HEK293 (cell line): ENCODE measurements around the gene ABCG4.
"Not testable (repeated sequence)": the region's sequence is repeated elsewhere in the genome, so short reads cannot be mapped to it uniquely, and the experiment has no call there.

Source experiments
- CTCF ChIA-PET: fragments of 350-600 bp; formaldehyde crosslinking; extraction: SDS; loops from one replicate; lab custom pipeline; 2021; ENCODE audit warnings: antibody characterized with exemption; lab: Yijun Ruan, JAX
- POLR2A ChIA-PET: fragments of 300-600 bp; formaldehyde crosslinking; extraction: SDS; loops from one replicate; lab custom pipeline; 2020; ENCODE audit warnings: antibody characterized with exemption, inconsistent platforms; lab: Yijun Ruan, JAX
- H3K27ac ChIP-seq: fragments of 200-500 bp; sonication (Bioruptor generic); 2 replicates; pipeline ENCODE4 v1.5.1; 2014; ENCODE audit warnings: low read depth, low read length, control low read depth, inconsistent platforms; ENCODE audit errors: extremely low read depth
- H3K36me3 ChIP-seq, 2 experiments: fragments of 200-500 bp in 1 of 2; sonication (Bioruptor generic) in 1 of 2; 1 replicate in 1 of 2; 2 replicates in 1 of 2; pipeline ENCODE4 v1.5.1; 2014 to 2017; ENCODE audit warnings: inconsistent platforms in 2 of 2, low read length in 2 of 2; ENCODE audit not compliant: control insufficient read depth in 2 of 2, insufficient read depth in 1 of 2
- H3K4me1 ChIP-seq: fragments of 200-500 bp; sonication (Bioruptor generic); 2 replicates; pipeline ENCODE4 v1.5.1; 2014; ENCODE audit warnings: mild to moderate bottlenecking, low read length, inconsistent platforms; ENCODE audit not compliant: control insufficient read depth, insufficient read depth
- H3K4me3 ChIP-seq: 2 replicates; pipeline ENCODE4 v1.5.1; 2011; ENCODE audit warnings: low read depth, mild to moderate bottlenecking, control low read depth, low read length, moderate library complexity
- H3K9me3 ChIP-seq: fragments of 200-500 bp; sonication (Bioruptor generic); 2 replicates; pipeline ENCODE4 v1.5.1; 2014; ENCODE audit warnings: low read depth, low read length, inconsistent platforms; ENCODE audit not compliant: control insufficient read depth, insufficient read depth
- BCL6B ChIP-seq: fragments of 450-650 bp; formaldehyde crosslinking; IDR thresholded peaks from 2 replicates; pipeline ENCODE4 v1.5.1; 2017; ENCODE audit warnings: missing biosample characterization, missing genetic modification characterization
- FEZF1 ChIP-seq: fragments of 450-650 bp; formaldehyde crosslinking; IDR thresholded peaks from 2 replicates; pipeline ENCODE4 v1.5.1; 2016; ENCODE audit warnings: missing biosample characterization, missing genetic modification characterization
- KLF9 ChIP-seq: fragments of 450-650 bp; formaldehyde crosslinking; IDR thresholded peaks from 2 replicates; pipeline ENCODE4 v1.5.1; 2016; ENCODE audit warnings: missing biosample characterization, missing genetic modification characterization, low read depth
- MYNN ChIP-seq: fragments of 450-650 bp; formaldehyde crosslinking; IDR thresholded peaks from 2 replicates; pipeline ENCODE4 v1.5.1; 2016; ENCODE audit warnings: missing biosample characterization, missing genetic modification characterization, borderline replicate concordance
- REPIN1 ChIP-seq: fragments of 450-650 bp; formaldehyde crosslinking; IDR thresholded peaks from 2 replicates; pipeline ENCODE4 v1.5.1; 2017; ENCODE audit warnings: missing biosample characterization, missing genetic modification characterization, low read depth
- ZBTB48 ChIP-seq: fragments of 450-650 bp; formaldehyde crosslinking; IDR thresholded peaks from 2 replicates; pipeline ENCODE4 v1.5.1; 2016; ENCODE audit warnings: missing biosample characterization, missing genetic modification characterization
- ZNF140 ChIP-seq: fragments of 450-650 bp; formaldehyde crosslinking; IDR thresholded peaks from 2 replicates; pipeline ENCODE4 v1.5.1; 2016; ENCODE audit warnings: missing biosample characterization, missing genetic modification characterization
- ZNF341 ChIP-seq: fragments of 450-650 bp; formaldehyde crosslinking; IDR thresholded peaks from 2 replicates; pipeline ENCODE4; 2016; ENCODE audit warnings: low read depth, missing biosample characterization, missing genetic modification characterization
- ZNF521 ChIP-seq: fragments of 450-650 bp; formaldehyde crosslinking; IDR thresholded peaks from 2 replicates; pipeline ENCODE4 v1.5.1; 2017; ENCODE audit warnings: missing biosample characterization, mild to moderate bottlenecking, missing genetic modification characterization
- ZNF555 ChIP-seq: fragments of 450-650 bp; formaldehyde crosslinking; conservative IDR thresholded peaks from 2 replicates; pipeline ENCODE4 v1.5.1; 2017; ENCODE audit warnings: missing biosample characterization, mild to moderate bottlenecking, missing genetic modification characterization, inconsistent platforms
- ZNF596 ChIP-seq: fragments of 450-650 bp; IDR thresholded peaks from 2 replicates; pipeline ENCODE4 v1.5.0; 2018; ENCODE audit warnings: missing biosample characterization, mild to moderate bottlenecking, missing genetic modification characterization, moderate library complexity
- ZNF777 ChIP-seq: fragments of 450-650 bp; formaldehyde crosslinking; IDR thresholded peaks from 2 replicates; pipeline ENCODE4 v1.5.1; 2017; ENCODE audit warnings: missing biosample characterization, missing genetic modification characterization, borderline replicate concordance
- ZNF830 ChIP-seq: fragments of 450-650 bp; IDR thresholded peaks from 2 replicates; pipeline ENCODE4 v1.5.0; 2018; ENCODE audit warnings: missing biosample characterization, missing genetic modification characterization, low read depth, mild to moderate bottlenecking, moderate library complexity
- ZNF843 ChIP-seq: fragments of 450-650 bp; formaldehyde crosslinking; IDR thresholded peaks from 2 replicates; pipeline ENCODE4 v1.5.1; 2016; ENCODE audit warnings: missing biosample characterization, missing genetic modification characterization
- ZSCAN18 ChIP-seq: fragments of 450-650 bp; formaldehyde crosslinking; IDR thresholded peaks from 2 replicates; pipeline ENCODE4 v1.5.1; 2016; ENCODE audit warnings: missing biosample characterization, missing genetic modification characterization
- TF ChIP-seq, protein P1 (sequence below): fragments of 450-650 bp; formaldehyde crosslinking; conservative IDR thresholded peaks from 2 replicates; pipeline ENCODE4 v1.5.1; 2016; ENCODE audit warnings: low read depth, missing biosample characterization, missing genetic modification characterization

The ABCG4 gene

GRCh38 chr11:119181677-119182412 is 33.0 kb downstream of the ABCG4 start:
- POLR2A ChIA-PET = interaction anchor here (1.4 kb wide), 1 partner anchor 12 kb away, joined by 5 read pairs; no protein-coding TSS in a partner anchor
- H3K4me3 ChIP-seq = no peak overlapping the region
- TF ChIP-seq KLF9 (tag by site-specific recombination) = 0 out of 2 replicates have a peak, but pooled peaks have one; percentile 21
- no peak for TF ChIP-seq FEZF1 (tag by site-specific recombination)
- 0 out of 2 replicates have a peak, but pooled peaks have one; percentile 15 for TF ChIP-seq ZNF341 (tag by site-specific recombination)
- TF ChIP-seq, all 188 proteins: peak for 2
- Histone ChIP-seq H3K36me3 (peaks cover 0 to 43% of the 10 kb centered on the region in 2 experiments; a peak in 2 of 3 replicates), H3K9me3 (no peaks in the 10 kb centered on the region), H3K4me1 (no peaks in the 10 kb centered on the region), H3K27ac (no peak overlapping the region)
- CTCF ChIA-PET = no interaction called here

DNA sequence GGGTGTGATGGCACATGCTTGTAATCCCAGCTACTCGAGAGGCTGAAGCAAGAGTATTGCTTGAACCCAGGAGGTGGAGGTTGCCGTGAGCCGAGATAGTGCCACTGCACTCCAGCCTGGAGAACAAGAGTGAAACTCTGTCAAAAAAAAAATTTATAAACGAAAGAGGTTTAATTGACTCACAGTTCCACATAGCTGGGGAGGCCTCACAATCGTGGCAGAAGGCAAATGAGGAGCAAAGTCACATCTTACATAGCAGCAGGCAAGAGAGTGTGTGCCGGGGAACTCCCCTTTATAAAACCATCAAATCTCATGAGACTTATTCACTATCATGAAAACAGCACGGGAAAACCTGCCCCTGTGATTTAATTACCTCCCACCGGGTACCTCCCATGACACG is 35.5 kb downstream of the ABCG4 start:
- ChIA-PET CTCF (interaction anchor here (1.9 kb wide), 1 partner anchor 12 kb away, joined by 6 read pairs; no protein-coding TSS in a partner anchor), POLR2A (interaction anchor here (0.6 kb wide), 1 partner anchor 14 kb away, joined by 3 read pairs; no protein-coding TSS in a partner anchor)
- H3K4me3 ChIP-seq, H3K4me1 ChIP-seq, H3K27ac ChIP-seq, H3K9me3 ChIP-seq: not testable (repeated sequence)
- peaks cover 0 to 32% of the 10 kb centered on the region in 2 experiments; a peak in 2 of 3 replicates for H3K36me3 ChIP-seq

- TF ChIP-seq ZBTB48 (tag by site-specific recombination) (0 out of 2 replicates have a peak, but pooled peaks have one; percentile 34), BCL6B (tag by site-specific recombination) (no peak), ZNF341 (tag by site-specific recombination) (peak; percentile 25; the same call in 1 of the 2 replicates), ZNF596 (tag by site-specific recombination) (no peak), ZSCAN18 (tag by site-specific recombination) (no peak), REPIN1 (tag by site-specific recombination) (no peak)
- Histone ChIP-seq H3K4me1 (no peaks in the 10 kb centered on the region), H3K27ac (no peak overlapping the region), H3K36me3 (peaks cover 0 to 19% of the 10 kb centered on the region in 2 experiments; a peak in 2 of 3 replicates), H3K4me3 (no peak overlapping the region), H3K9me3 (no peaks in the 10 kb centered on the region)
- ChIA-PET CTCF (interaction anchor here (1.9 kb wide), 1 partner anchor 10 kb away, joined by 6 read pairs; no protein-coding TSS in a partner anchor), POLR2A (interaction anchor here (0.7 kb wide), 2 partner anchors 55 to 131 kb away, joined by 4 read pairs; partner anchors contain the start of gene MCAM)
Observed at GRCh38 chr11:119185981-119186634, 37.3 kb downstream of the ABCG4 start.

- no peak overlapping the region for H3K4me3 ChIP-seq
- CTCF ChIA-PET = no interaction called here
- POLR2A ChIA-PET = interaction anchor here (0.7 kb wide), 2 partner anchors 54 to 129 kb away, joined by 4 read pairs; partner anchors contain the start of gene MCAM
- peaks cover 0 to 7% of the 10 kb centered on the region in 2 experiments; a peak in 2 of 3 replicates for H3K36me3 ChIP-seq
- H3K4me1 ChIP-seq = no peaks in the 10 kb centered on the region
- H3K9me3 ChIP-seq = no peaks in the 10 kb centered on the region
- no peak overlapping the region for H3K27ac ChIP-seq
- no peak for TF ChIP-seq ZNF521 (tag by site-specific recombination)
- no peak for TF ChIP-seq ZNF555 (tag by site-specific recombination)
- TF ChIP-seq MYNN = no peak
- no peak for TF ChIP-seq ZNF140
- TF ChIP-seq FEZF1 (tag by site-specific recombination) = no peak
- TF ChIP-seq, protein P1, sequence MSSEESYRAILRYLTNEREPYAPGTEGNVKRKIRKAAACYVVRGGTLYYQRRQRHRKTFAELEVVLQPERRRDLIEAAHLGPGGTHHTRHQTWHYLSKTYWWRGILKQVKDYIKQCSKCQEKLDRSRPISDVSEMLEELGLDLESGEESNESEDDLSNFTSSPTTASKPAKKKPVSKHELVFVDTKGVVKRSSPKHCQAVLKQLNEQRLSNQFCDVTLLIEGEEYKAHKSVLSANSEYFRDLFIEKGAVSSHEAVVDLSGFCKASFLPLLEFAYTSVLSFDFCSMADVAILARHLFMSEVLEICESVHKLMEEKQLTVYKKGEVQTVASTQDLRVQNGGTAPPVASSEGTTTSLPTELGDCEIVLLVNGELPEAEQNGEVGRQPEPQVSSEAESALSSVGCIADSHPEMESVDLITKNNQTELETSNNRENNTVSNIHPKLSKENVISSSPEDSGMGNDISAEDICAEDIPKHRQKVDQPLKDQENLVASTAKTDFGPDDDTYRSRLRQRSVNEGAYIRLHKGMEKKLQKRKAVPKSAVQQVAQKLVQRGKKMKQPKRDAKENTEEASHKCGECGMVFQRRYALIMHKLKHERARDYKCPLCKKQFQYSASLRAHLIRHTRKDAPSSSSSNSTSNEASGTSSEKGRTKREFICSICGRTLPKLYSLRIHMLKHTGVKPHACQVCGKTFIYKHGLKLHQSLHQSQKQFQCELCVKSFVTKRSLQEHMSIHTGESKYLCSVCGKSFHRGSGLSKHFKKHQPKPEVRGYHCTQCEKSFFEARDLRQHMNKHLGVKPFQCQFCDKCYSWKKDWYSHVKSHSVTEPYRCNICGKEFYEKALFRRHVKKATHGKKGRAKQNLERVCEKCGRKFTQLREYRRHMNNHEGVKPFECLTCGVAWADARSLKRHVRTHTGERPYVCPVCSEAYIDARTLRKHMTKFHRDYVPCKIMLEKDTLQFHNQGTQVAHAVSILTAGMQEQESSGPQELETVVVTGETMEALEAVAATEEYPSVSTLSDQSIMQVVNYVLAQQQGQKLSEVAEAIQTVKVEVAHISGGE (tag by site-specific recombination) = no peak
- TF ChIP-seq ZNF777 (tag by site-specific recombination) = no peak
- TF ChIP-seq ZNF843 = no peak
- no peak for TF ChIP-seq ZNF830 (tag by site-specific recombination)
Observed at GRCh38 chr11:119187123-119187892, 38.5 kb downstream of the ABCG4 start.
